Measurements from ENCODE around the gene UMAD1. TPM values are rescaled to one million over a fixed set of nuclear protein-coding genes. Genes with fewer than 3 reads are reported as not detected.
A peak's percentile ranks its signal among the peaks of the same experiment; 100 is the strongest.

Gene UMAD1
- total and polyA plus RNA-seq, 2 of the 13 experiments (the other 11 are each of a cell fraction or from before 2014, with no cell fraction given) = 16.8 to 17.6 TPM

DNA sequence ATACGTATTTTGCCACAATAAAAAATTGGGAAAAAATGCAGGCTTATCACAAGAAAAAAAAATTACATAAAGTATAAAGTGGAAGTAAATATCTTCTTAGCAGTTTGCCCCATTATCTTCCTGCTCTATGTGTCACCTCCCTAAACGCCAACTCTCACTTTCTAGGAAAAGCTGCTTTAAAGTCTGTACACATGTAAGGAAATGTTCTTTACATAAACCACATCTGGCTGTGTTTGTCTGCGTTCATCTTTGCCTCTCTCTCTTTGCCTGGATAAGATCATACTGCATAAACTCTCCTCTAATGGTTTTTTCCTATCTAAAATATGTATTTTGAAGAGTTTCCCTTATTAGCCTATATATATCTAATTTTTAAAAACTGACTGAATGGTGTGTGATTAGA lies 23.0 kb upstream of the UMAD1 start:
- WGBS (ENCODE audit: low lambda C conversion rate) = 83% methylated on average over 3 of the region's 3 CpGs
- POLR2A ChIA-PET = no interaction called here
- Histone ChIP-seq H3K9ac (ENCODE audit: insufficient read depth, low read depth, low read length) (no peak overlapping the region), H3K4me3 (replicated peaks in 1 of 3; ENCODE audit: insufficient read depth in 1 of 3, low read depth in 2 of 3, low read length in 3 of 3) (no peak overlapping the region), H4K20me1 (ENCODE audit: insufficient read depth, low read length) (no peaks in the 10 kb centered on the region), H3K9me3 (ENCODE audit: low read length) (no peaks in the 10 kb centered on the region), H2AFZ (ENCODE audit: low read length) (no peak overlapping the region), H3K27me3 (ENCODE audit: control insufficient read depth in 1 of 2, insufficient read depth in 2 of 2, low read length in 2 of 2) (no peaks in the 10 kb centered on the region), H3K4me1 (ENCODE audit: insufficient read depth, low read length) (no peaks in the 10 kb centered on the region), H3K27ac (ENCODE audit: extremely low read length, insufficient read depth, low read length) (no peak overlapping the region), H3K36me3 (replicated peaks in 1 of 2; ENCODE audit: control insufficient read depth in 1 of 2, insufficient read depth in 2 of 2, low read length in 2 of 2) (no peaks in the 10 kb centered on the region), H3K4me2 (ENCODE audit: low read depth, low read length) (no peak overlapping the region), H3K79me2 (ENCODE audit: insufficient read depth, low read length) (no peaks in the 10 kb centered on the region)
- intact Hi-C loops (cut with micrococcal nuclease; ENCODE audit: unreplicated experiment) = no loop called here
- TF ChIP-seq ZKSCAN5 (CRISPR knock-in tag; IDR thresholded peaks at IDR 0.05) (no peak), BCL6 (CRISPR knock-in tag; IDR thresholded peaks at IDR 0.05) (peak; percentile 34; the same call in 1 of the 2 replicates)
- ATAC-seq = no peak
- no peak for DNase-seq (ENCODE audit: low spot score)
- no peak for FAIRE-seq
- CTCF ChIA-PET (ENCODE audit: low intra/inter-chr PET ratio, low total read pairs) = no interaction called here
- in situ Hi-C loops (cut with HindIII; ENCODE audit: extremely low pct_ligation_motif_present, low pct_unique_long_range_greater_than_20kb) = no loop called here
- BruUV-seq (replicated peaks) = no TSS peak

GRCh38 chr7:7618410-7618809 lies 22.1 kb upstream of the UMAD1 start:
- BruUV-seq (replicated peaks) = no TSS peak
- ChIA-PET CTCF (ENCODE audit: low intra/inter-chr PET ratio, low total read pairs) (no interaction called here), POLR2A (no interaction called here)
- Histone ChIP-seq H3K4me1 (ENCODE audit: insufficient read depth, low read length) (no peaks in the 10 kb centered on the region), H3K36me3 (replicated peaks in 1 of 2; ENCODE audit: control insufficient read depth in 1 of 2, insufficient read depth in 2 of 2, low read length in 2 of 2) (no peaks in the 10 kb centered on the region), H3K9me3 (ENCODE audit: low read length) (no peaks in the 10 kb centered on the region), H4K20me1 (ENCODE audit: insufficient read depth, low read length) (no peaks in the 10 kb centered on the region), H3K4me2 (ENCODE audit: low read depth, low read length) (no peak overlapping the region), H3K27ac (ENCODE audit: extremely low read length, insufficient read depth, low read length) (no peak overlapping the region), H3K79me2 (ENCODE audit: insufficient read depth, low read length) (no peaks in the 10 kb centered on the region), H2AFZ (ENCODE audit: low read length) (no peak overlapping the region), H3K4me3 (replicated peaks in 1 of 3; ENCODE audit: insufficient read depth in 1 of 3, low read depth in 2 of 3, low read length in 3 of 3) (no peak overlapping the region), H3K27me3 (ENCODE audit: control insufficient read depth in 1 of 2, insufficient read depth in 2 of 2, low read length in 2 of 2) (no peaks in the 10 kb centered on the region), H3K9ac (ENCODE audit: insufficient read depth, low read depth, low read length) (no peak overlapping the region)
- ATAC-seq (no peak), DNase-seq (ENCODE audit: low spot score) (no peak), FAIRE-seq (no peak)
- no peak for TF ChIP-seq ZNF484 (CRISPR knock-in tag; IDR thresholded peaks at IDR 0.05; ENCODE audit: borderline replicate concordance, low read depth)
- TF ChIP-seq ZNF121 (CRISPR knock-in tag; IDR thresholded peaks at IDR 0.05) = 0 out of 2 replicates have a peak, but pooled peaks have one; percentile 10
- 53% methylated on average over 1 of the region's 1 CpG for WGBS (ENCODE audit: low lambda C conversion rate)
- in situ Hi-C loops (cut with HindIII; ENCODE audit: extremely low pct_ligation_motif_present, low pct_unique_long_range_greater_than_20kb) (no loop called here), intact Hi-C loops (cut with micrococcal nuclease; ENCODE audit: unreplicated experiment) (no loop called here)
